ENCODE measurements around the gene ALKAL2.

DNA sequence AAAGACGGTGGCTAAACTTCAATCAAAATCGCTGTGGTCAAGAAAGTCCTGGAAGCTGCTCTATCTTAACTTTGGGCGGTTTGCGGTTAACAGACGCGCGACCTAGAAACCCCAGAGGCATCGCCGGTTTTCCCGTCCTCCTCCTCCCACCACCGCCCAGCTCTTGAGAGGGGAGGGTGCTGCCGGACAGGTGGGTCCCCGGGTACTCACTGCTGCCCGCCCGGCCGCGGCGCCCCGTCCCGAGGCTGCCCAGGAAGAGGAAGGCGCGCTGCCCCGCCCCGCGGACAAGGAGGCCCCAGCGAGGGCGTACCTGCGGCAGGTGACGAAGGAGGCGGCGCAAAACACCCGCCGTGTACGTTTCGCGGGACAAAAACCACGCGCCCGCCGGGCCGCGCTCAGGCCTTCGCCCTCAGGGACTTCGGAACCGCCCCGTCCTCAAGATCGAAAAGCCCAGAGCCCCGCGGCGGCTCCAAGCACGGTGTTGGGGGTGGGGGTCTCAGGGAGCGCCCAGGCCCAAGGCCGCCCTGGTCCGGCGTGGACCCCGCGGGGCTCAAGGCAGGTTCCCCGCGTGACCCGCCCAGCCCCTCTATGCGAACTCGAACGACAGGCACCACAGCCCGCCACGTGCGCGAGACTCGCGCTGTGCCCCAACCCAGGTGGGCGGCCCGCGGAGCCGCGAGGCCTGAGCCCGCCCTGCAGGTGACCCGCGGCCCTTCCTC is 24.0 kb downstream of the ALKAL2 start, which contains the start of gene SH3YL1:
- TF ChIP-seq, protein P1, sequence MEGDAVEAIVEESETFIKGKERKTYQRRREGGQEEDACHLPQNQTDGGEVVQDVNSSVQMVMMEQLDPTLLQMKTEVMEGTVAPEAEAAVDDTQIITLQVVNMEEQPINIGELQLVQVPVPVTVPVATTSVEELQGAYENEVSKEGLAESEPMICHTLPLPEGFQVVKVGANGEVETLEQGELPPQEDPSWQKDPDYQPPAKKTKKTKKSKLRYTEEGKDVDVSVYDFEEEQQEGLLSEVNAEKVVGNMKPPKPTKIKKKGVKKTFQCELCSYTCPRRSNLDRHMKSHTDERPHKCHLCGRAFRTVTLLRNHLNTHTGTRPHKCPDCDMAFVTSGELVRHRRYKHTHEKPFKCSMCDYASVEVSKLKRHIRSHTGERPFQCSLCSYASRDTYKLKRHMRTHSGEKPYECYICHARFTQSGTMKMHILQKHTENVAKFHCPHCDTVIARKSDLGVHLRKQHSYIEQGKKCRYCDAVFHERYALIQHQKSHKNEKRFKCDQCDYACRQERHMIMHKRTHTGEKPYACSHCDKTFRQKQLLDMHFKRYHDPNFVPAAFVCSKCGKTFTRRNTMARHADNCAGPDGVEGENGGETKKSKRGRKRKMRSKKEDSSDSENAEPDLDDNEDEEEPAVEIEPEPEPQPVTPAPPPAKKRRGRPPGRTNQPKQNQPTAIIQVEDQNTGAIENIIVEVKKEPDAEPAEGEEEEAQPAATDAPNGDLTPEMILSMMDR (IDR thresholded peaks at IDR 0.05; ENCODE audit: low read length) = no peak
- no peak for TF ChIP-seq EZH2 (IDR thresholded peaks at IDR 0.05; ENCODE audit: borderline replicate concordance, low read length)

Data from OCI-LY1 (cell line).